ENCODE measurements around the gene SLC1A7. TPM values are rescaled to one million over a fixed set of nuclear protein-coding genes. Genes with fewer than 3 reads are reported as not detected.

SLC1A7 gene
- total RNA-seq, 4 donors from 2014 or later: 0.54 to 1.6 (median 0.62) TPM; not detected in 1

GRCh38 chr1:53038566-53038965 lies 103.9 kb downstream of the SLC1A7 start:
- Histone ChIP-seq H3K9me3 (no peaks in the 10 kb centered on the region), H3K27ac (no peak overlapping the region), H3K27me3 (no peaks in the 10 kb centered on the region), H3K4me1 (no peaks in the 10 kb centered on the region), H3K36me3 (peaks cover 0 to 39% of the 10 kb centered on the region in 2 donors), H3K4me3 (no peak overlapping the region)
- no peak for TF ChIP-seq EP300 (IDR thresholded peaks at IDR 0.05)
- TF ChIP-seq POLR2A (IDR thresholded peaks at IDR 0.05): no peak
- TF ChIP-seq CTCF (IDR thresholded peaks at IDR 0.05): no peak
- TF ChIP-seq POLR2AphosphoS5 (IDR thresholded peaks at IDR 0.05): no peak
- ATAC-seq: no peak
- 50 to 63% methylated on average over 1 of the region's 3 CpGs for WGBS, 2 donors (ENCODE audit: low coverage in 1 of 2)

Small RNAs within 50 kb of the gene (small RNA-seq; reads per million reads assigned to genes)
- 0 reads per million in 4 donors for gene HIGD1AP11

Other genes with a start within 250 kb of the SLC1A7 start
- 100 to 1,000 TPM in 2 of 4 donors, 10 to 100 TPM in 2; 44.4 to 172 (median 82.5) TPM for gene ECHDC2, start 220.9 kb downstream of the SLC1A7 start, total RNA-seq
- 100 to 1,000 TPM in 3 of 4 donors, 10 to 100 TPM in 1; 92.4 to 125 (median 120) TPM for gene SCP2, start 215.4 kb downstream of the SLC1A7 start, total RNA-seq
- 100 to 1,000 TPM in 3 of 4 donors, 10 to 100 TPM in 1; 60.4 to 170 (median 125) TPM for gene PODN, start 80.4 kb downstream of the SLC1A7 start, total RNA-seq
- 10 to 100 TPM; 15.3 to 19.9 (median 17.2) TPM for gene CPT2, start 54.2 kb upstream of the SLC1A7 start, total RNA-seq
- gene CZIB, start 78.0 kb upstream of the SLC1A7 start, total RNA-seq: 100 to 1,000 TPM in 1 of 4 donors, 10 to 100 TPM in 3; 58.8 to 103 (median 84.4) TPM
- 10 to 100 TPM; 30.2 to 49.4 (median 32.7) TPM for gene MAGOH, start 95.9 kb upstream of the SLC1A7 start, total RNA-seq
- 1 to 10 TPM; 1.8 to 3.6 (median 2.2) TPM for gene LRP8, start 185.4 kb upstream of the SLC1A7 start, total RNA-seq